WTC11 (cell line): Measurements from ENCODE around the gene CS. TPM values are rescaled to one million over a fixed set of nuclear protein-coding genes. Genes with fewer than 3 reads are reported as not detected.

ENCODE experiments used
- ATAC-seq: fragments of 200-7000 bp; cut with Tn5 transposase; 2 replicates; pipeline ENCODE4 v1.10.0; 2021; ENCODE audit warnings: mild to moderate bottlenecking, moderate library complexity
- CTCF ChIA-PET: fragments of 300-600 bp; sonication (Branson Sonifier 250); formaldehyde crosslinking; loops from one replicate; lab custom pipeline; 2021; ENCODE audit warnings: antibody characterized with exemption; lab: Charles Lee
- POLR2A ChIA-PET: fragments of 350-600 bp; sonication (Branson Sonifier 250); formaldehyde crosslinking; loops from one replicate; lab custom pipeline; 2021; ENCODE audit warnings: antibody characterized with exemption; lab: Charles Lee
- DNase-seq: peaks from one replicate; pipeline ENCODE4 v3.0.0; 2021; ENCODE audit warnings: low spot score
- H3K27ac Mint-ChIP-seq: 2 replicates; pipeline ENCODE4 v1.8.0; 2021; ENCODE audit warnings: mixed read lengths
- H3K27me3 Mint-ChIP-seq: 2 replicates; pipeline ENCODE4 v1.8.0; 2021; ENCODE audit warnings: low read depth, mild to moderate bottlenecking, moderate library complexity, mixed read lengths
- H3K36me3 Mint-ChIP-seq: 2 replicates; pipeline ENCODE4 v1.8.0; 2021; ENCODE audit warnings: mixed read lengths
- H3K4me1 Mint-ChIP-seq: 2 replicates; pipeline ENCODE4 v1.8.0; 2022; ENCODE audit warnings: mixed read lengths
- H3K4me3 Mint-ChIP-seq: 2 replicates; pipeline ENCODE4 v1.8.0; 2021; ENCODE audit warnings: mild to moderate bottlenecking, moderate library complexity, mixed read lengths
- H3K9me3 Mint-ChIP-seq: 2 replicates; pipeline ENCODE4 v1.8.0; 2021; ENCODE audit warnings: mixed read lengths
- AR ChIP-seq: fragments of 250-450 bp; sonication (Bioruptor Pico); IDR thresholded peaks from 2 replicates; pipeline ENCODE4 v1.9.0; 2021; ENCODE audit warnings: mild to moderate bottlenecking
- CDX4 ChIP-seq: fragments of 250-450 bp; sonication (Bioruptor Pico); IDR thresholded peaks from 2 replicates; pipeline ENCODE4 v1.9.0; 2021; ENCODE audit warnings: moderate library complexity, mild to moderate bottlenecking, inconsistent platforms, borderline replicate concordance
- E2F1 ChIP-seq: sonication (generic); formaldehyde crosslinking; IDR thresholded peaks from 2 replicates; pipeline ENCODE4 v1.8.0; 2022; ENCODE audit warnings: mild to moderate bottlenecking, missing genetic modification reagents
- FOXK1 ChIP-seq: sonication (generic); formaldehyde crosslinking; IDR thresholded peaks from 2 replicates; pipeline ENCODE4 v1.8.0; 2022; ENCODE audit warnings: mild to moderate bottlenecking, moderate library complexity, missing genetic modification reagents
- IRF1 ChIP-seq: sonication (generic); formaldehyde crosslinking; IDR thresholded peaks from 2 replicates; pipeline ENCODE4 v1.8.0; 2023; ENCODE audit warnings: missing genetic modification reagents
- IRF2 ChIP-seq: sonication (generic); formaldehyde crosslinking; IDR thresholded peaks from 2 replicates; pipeline ENCODE4 v1.8.0; 2022; ENCODE audit warnings: low read depth, missing genetic modification reagents, borderline replicate concordance
- NR1H2 ChIP-seq: sonication (generic); formaldehyde crosslinking; IDR thresholded peaks from 2 replicates; pipeline ENCODE4 v1.9.0; 2021; ENCODE audit warnings: mild to moderate bottlenecking, moderate library complexity, missing genetic modification reagents
- RORB ChIP-seq: fragments of 250-450 bp; sonication (Bioruptor Pico); IDR thresholded peaks from 2 replicates; pipeline ENCODE4 v1.9.0; 2021; ENCODE audit warnings: mild to moderate bottlenecking
- SMAD4 ChIP-seq: sonication (generic); formaldehyde crosslinking; IDR thresholded peaks from 2 replicates; pipeline ENCODE4 v1.8.0; 2022; ENCODE audit warnings: mild to moderate bottlenecking, missing genetic modification reagents
- TEAD1 ChIP-seq: sonication (generic); formaldehyde crosslinking; IDR thresholded peaks from 2 replicates; pipeline ENCODE4 v1.8.0; 2022; ENCODE audit warnings: mild to moderate bottlenecking, missing genetic modification reagents
- ZNF121 ChIP-seq: sonication (generic); formaldehyde crosslinking; IDR thresholded peaks from 2 replicates; pipeline ENCODE4 v1.8.0; 2023; ENCODE audit warnings: missing genetic modification reagents
- ZNF138 ChIP-seq: sonication (generic); formaldehyde crosslinking; conservative IDR thresholded peaks from 2 replicates; pipeline ENCODE4 v1.8.1; 2022; ENCODE audit warnings: mild to moderate bottlenecking, moderate library complexity, missing genetic modification reagents
- ZNF219 ChIP-seq: sonication (generic); formaldehyde crosslinking; IDR thresholded peaks from 2 replicates; pipeline ENCODE4 v1.8.0; 2023; ENCODE audit warnings: missing genetic modification reagents, mild to moderate bottlenecking, borderline replicate concordance
- ZNF232 ChIP-seq: sonication (generic); formaldehyde crosslinking; IDR thresholded peaks from 2 replicates; pipeline ENCODE4 v1.8.0; 2022; ENCODE audit warnings: mild to moderate bottlenecking, missing genetic modification reagents
- ZNF416 ChIP-seq: fragments of 250-450 bp; sonication (Bioruptor Pico); IDR thresholded peaks from 2 replicates; pipeline ENCODE4 v1.9.0; 2021; ENCODE audit warnings: mild to moderate bottlenecking, inconsistent platforms
- ZNF423 ChIP-seq: fragments of 250-450 bp; sonication (Bioruptor Pico); IDR thresholded peaks from 2 replicates; pipeline ENCODE4 v2.1.2; 2022; ENCODE audit warnings: mild to moderate bottlenecking, moderate library complexity
- total RNA-seq: library from RNA; stranded (reverse); gene quantifications from 3 replicates; pipeline ENCODE4 v1.2.3, GENCODE V29; 2021
- TF ChIP-seq, protein P1 (sequence below): fragments of 250-450 bp; sonication (Bioruptor Pico); IDR thresholded peaks from 2 replicates; pipeline ENCODE4 v1.8.0; 2021; ENCODE audit warnings: mild to moderate bottlenecking
- TF ChIP-seq, protein P2 (sequence below): sonication (generic); formaldehyde crosslinking; IDR thresholded peaks from 2 replicates; pipeline ENCODE4 v1.8.0; 2023; ENCODE audit warnings: missing genetic modification reagents, mild to moderate bottlenecking, borderline replicate concordance
- TF ChIP-seq, protein P3 (sequence below): sonication (generic); formaldehyde crosslinking; IDR thresholded peaks from 2 replicates; pipeline ENCODE4 v1.8.1; 2022; ENCODE audit warnings: low read depth, mild to moderate bottlenecking, moderate library complexity, missing genetic modification reagents, borderline replicate concordance
- TF ChIP-seq, protein P4 (sequence below): sonication (generic); formaldehyde crosslinking; conservative IDR thresholded peaks from 2 replicates; pipeline ENCODE4 v1.8.1; 2023; ENCODE audit warnings: mild to moderate bottlenecking, low read depth, missing genetic modification reagents, moderate library complexity

The CS gene
- total RNA-seq, 1 experiment from 2014 or later, result 275 TPM

DNA sequence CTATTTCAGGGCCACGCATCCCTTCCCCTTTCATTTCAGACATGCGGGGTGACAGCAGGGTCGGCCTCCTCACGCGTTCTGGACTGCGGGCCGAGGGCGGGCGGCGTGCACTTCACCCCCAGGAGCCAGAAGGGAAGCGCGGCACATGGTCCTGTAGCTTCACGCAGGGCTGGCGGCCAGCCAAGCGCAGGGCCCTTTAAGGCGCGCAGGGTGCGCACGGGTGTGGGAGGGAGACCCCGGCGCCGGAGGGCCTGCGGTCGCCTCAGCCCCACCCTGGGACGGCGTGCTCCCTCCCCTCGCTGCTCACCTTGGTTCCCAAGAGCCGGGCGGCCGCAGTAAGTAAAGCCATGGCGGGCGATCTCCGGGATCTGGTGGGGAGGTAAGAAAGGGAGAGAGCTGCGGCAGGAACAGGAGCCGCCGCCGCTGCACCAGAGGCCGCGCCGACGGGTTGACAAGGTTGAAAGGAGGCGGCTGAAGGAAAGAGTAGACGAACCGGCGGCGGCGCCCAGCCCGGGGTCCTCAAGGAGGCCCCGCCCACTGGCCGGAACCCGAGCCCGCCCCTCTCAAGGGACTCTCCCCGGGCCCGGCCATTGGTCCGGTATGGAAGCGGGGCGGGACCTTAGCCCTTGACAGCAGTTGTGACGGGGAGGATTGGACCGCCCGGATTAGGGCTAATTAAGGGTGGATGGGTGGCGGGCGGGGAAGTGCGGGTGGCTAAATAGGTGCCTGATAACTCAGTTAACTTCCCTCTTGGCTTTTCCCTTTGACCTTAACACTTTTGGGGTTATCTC, at the start of gene CS (continued):
- TF ChIP-seq TEAD1 (CRISPR knock-in tag) (no peak), CDX4 (CRISPR knock-in tag) (no peak), ZNF232 (CRISPR knock-in tag) (no peak), ZNF138 (no peak), ZNF416 (CRISPR knock-in tag) (no peak), IRF2 (CRISPR knock-in tag) (no peak), IRF1 (peak; percentile 37; the same call in 1 of the 2 replicates), SMAD4 (CRISPR knock-in tag) (no peak)
- TF ChIP-seq, protein P1, sequence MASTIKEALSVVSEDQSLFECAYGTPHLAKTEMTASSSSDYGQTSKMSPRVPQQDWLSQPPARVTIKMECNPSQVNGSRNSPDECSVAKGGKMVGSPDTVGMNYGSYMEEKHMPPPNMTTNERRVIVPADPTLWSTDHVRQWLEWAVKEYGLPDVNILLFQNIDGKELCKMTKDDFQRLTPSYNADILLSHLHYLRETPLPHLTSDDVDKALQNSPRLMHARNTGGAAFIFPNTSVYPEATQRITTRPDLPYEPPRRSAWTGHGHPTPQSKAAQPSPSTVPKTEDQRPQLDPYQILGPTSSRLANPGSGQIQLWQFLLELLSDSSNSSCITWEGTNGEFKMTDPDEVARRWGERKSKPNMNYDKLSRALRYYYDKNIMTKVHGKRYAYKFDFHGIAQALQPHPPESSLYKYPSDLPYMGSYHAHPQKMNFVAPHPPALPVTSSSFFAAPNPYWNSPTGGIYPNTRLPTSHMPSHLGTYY, result 0 out of 2 replicates have a peak, but pooled peaks have one; percentile 13
- TF ChIP-seq, protein P2, sequence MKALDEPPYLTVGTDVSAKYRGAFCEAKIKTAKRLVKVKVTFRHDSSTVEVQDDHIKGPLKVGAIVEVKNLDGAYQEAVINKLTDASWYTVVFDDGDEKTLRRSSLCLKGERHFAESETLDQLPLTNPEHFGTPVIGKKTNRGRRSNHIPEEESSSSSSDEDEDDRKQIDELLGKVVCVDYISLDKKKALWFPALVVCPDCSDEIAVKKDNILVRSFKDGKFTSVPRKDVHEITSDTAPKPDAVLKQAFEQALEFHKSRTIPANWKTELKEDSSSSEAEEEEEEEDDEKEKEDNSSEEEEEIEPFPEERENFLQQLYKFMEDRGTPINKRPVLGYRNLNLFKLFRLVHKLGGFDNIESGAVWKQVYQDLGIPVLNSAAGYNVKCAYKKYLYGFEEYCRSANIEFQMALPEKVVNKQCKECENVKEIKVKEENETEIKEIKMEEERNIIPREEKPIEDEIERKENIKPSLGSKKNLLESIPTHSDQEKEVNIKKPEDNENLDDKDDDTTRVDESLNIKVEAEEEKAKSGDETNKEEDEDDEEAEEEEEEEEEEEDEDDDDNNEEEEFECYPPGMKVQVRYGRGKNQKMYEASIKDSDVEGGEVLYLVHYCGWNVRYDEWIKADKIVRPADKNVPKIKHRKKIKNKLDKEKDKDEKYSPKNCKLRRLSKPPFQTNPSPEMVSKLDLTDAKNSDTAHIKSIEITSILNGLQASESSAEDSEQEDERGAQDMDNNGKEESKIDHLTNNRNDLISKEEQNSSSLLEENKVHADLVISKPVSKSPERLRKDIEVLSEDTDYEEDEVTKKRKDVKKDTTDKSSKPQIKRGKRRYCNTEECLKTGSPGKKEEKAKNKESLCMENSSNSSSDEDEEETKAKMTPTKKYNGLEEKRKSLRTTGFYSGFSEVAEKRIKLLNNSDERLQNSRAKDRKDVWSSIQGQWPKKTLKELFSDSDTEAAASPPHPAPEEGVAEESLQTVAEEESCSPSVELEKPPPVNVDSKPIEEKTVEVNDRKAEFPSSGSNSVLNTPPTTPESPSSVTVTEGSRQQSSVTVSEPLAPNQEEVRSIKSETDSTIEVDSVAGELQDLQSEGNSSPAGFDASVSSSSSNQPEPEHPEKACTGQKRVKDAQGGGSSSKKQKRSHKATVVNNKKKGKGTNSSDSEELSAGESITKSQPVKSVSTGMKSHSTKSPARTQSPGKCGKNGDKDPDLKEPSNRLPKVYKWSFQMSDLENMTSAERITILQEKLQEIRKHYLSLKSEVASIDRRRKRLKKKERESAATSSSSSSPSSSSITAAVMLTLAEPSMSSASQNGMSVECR, result peak; percentile 68; the same call in 1 of the 2 replicates
- TF ChIP-seq, protein P3, sequence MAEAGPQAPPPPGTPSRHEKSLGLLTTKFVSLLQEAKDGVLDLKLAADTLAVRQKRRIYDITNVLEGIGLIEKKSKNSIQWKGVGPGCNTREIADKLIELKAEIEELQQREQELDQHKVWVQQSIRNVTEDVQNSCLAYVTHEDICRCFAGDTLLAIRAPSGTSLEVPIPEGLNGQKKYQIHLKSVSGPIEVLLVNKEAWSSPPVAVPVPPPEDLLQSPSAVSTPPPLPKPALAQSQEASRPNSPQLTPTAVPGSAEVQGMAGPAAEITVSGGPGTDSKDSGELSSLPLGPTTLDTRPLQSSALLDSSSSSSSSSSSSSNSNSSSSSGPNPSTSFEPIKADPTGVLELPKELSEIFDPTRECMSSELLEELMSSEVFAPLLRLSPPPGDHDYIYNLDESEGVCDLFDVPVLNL (CRISPR knock-in tag), result peak; percentile 11; the same call in 1 of the 2 replicates
- TF ChIP-seq, all 79 proteins: peak for 15

DNA sequence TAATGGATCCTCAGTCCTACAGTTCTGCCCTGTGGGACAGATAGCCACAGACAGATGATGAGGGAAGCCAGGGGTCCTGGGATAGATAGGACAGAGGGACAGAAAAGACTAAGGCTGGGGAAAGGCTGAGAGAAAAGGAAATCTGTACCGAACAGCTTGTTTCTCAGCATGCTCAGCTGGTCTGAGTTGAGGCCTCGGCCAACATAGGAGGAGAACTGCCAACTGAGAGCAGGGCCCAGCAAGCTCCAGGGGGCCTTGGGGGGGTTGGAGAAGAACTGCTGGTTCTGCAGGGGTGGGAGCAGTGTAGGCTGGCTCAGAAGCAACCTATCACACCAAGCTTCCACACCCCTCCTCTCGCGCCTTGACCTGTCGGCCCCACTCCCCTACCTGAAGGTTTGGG, 48.6 kb upstream of the CS start:
- Mint-ChIP-seq H3K36me3 (peaks cover 42% of the 10 kb centered on the region), H3K27me3 (no peaks in the 10 kb centered on the region; the same call in 1 of the 2 replicates), H3K4me1 (no peaks in the 10 kb centered on the region), H3K9me3 (no peaks in the 10 kb centered on the region), H3K4me3 (no peak overlapping the region), H3K27ac (no peak overlapping the region)
- POLR2A ChIA-PET, result interaction anchor here (1.0 kb wide), 1 partner anchor 11 kb away, joined by 7 read pairs; the partner anchor contains the start of gene STAT2
- DNase-seq, result no peak
- CTCF ChIA-PET, result interaction anchor here (1.1 to 4.2 kb wide), 2 partner anchors 32 to 115 kb away, joined by 3 to 24 read pairs; partner anchors contain the start of gene CNPY2
- no peak for ATAC-seq
- no peak for TF ChIP-seq NR1H2
- no peak for TF ChIP-seq FOXK1 (CRISPR knock-in tag)
- no peak for TF ChIP-seq ZNF138
- TF ChIP-seq E2F1 (CRISPR knock-in tag), result no peak
- TF ChIP-seq, protein P4, sequence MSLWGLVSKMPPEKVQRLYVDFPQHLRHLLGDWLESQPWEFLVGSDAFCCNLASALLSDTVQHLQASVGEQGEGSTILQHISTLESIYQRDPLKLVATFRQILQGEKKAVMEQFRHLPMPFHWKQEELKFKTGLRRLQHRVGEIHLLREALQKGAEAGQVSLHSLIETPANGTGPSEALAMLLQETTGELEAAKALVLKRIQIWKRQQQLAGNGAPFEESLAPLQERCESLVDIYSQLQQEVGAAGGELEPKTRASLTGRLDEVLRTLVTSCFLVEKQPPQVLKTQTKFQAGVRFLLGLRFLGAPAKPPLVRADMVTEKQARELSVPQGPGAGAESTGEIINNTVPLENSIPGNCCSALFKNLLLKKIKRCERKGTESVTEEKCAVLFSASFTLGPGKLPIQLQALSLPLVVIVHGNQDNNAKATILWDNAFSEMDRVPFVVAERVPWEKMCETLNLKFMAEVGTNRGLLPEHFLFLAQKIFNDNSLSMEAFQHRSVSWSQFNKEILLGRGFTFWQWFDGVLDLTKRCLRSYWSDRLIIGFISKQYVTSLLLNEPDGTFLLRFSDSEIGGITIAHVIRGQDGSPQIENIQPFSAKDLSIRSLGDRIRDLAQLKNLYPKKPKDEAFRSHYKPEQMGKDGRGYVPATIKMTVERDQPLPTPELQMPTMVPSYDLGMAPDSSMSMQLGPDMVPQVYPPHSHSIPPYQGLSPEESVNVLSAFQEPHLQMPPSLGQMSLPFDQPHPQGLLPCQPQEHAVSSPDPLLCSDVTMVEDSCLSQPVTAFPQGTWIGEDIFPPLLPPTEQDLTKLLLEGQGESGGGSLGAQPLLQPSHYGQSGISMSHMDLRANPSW (CRISPR knock-in tag), result no peak
- TF ChIP-seq ZNF121, result no peak
- TF ChIP-seq RORB (CRISPR knock-in tag), result no peak
- TF ChIP-seq ZNF219 (CRISPR knock-in tag), result no peak
- TF ChIP-seq ZNF423 (CRISPR knock-in tag), result no peak
- no peak for TF ChIP-seq ZNF232 (CRISPR knock-in tag)
- no peak for TF ChIP-seq AR (CRISPR knock-in tag)
- TF ChIP-seq SMAD4 (CRISPR knock-in tag), result no peak
